Liver (tissue), 3 donors: ENCODE data around the gene SHISA4.

Experiments used
- FOXA2 ChIP-seq: IDR thresholded peaks from 2 replicates; pipeline ENCODE4 v1.6.1; 2016; ENCODE audit warnings: antibody characterized with exemption
- REST ChIP-seq: IDR thresholded peaks from 2 replicates; pipeline ENCODE4 v1.6.1; 2016; ENCODE audit warnings: antibody characterized with exemption, mild to moderate bottlenecking
- TAF1 ChIP-seq: conservative IDR thresholded peaks from 2 replicates; pipeline ENCODE4 v1.6.1; 2016; ENCODE audit warnings: antibody characterized with exemption, mild to moderate bottlenecking
- TF ChIP-seq, protein P1 (sequence below): fragments of 150-350 bp; IDR thresholded peaks from 2 replicates; pipeline ENCODE4 v1.5.1; 2017; ENCODE audit warnings: improper control_type of control experiment, low read depth, low read length; ENCODE audit not compliant: missing input control
- TF ChIP-seq, protein P2 (sequence below): IDR thresholded peaks from 2 replicates; pipeline ENCODE4 v1.6.1; 2016; ENCODE audit warnings: antibody characterized with exemption
- donor health status: healthy.
- donor health status: healthy.

DNA sequence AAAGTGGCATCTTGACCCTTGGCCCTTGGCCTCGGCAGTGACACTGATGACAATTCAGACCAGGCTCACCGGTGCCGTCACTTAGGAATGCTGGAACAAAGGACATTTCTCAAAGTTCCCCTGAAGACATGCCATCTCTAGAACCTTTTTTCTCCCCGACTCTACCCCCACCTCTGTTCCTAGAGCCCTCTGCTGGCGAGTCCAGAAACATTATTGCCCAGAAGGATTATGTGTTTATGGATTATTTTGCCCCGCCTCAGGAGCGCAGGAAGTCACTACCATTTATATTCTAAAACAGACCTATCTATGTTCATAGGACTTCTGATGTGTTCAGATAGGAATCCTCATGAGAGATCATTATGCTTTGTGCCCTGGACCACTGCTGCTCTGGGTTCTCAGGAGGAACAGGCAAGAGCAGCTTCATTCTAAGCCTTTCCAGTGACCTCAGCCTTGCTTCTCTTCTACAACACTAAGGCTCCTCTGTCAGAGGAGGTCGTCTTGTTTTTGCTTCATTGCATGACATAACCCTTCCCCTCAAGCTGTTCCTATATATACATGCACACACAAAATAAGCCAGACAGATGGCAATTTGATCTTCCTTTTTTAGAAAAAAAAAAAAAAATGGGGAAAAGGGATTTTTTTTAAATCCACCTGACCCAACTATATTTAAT lies 12.4 kb upstream of the SHISA4 start:
- TF ChIP-seq, protein P1, sequence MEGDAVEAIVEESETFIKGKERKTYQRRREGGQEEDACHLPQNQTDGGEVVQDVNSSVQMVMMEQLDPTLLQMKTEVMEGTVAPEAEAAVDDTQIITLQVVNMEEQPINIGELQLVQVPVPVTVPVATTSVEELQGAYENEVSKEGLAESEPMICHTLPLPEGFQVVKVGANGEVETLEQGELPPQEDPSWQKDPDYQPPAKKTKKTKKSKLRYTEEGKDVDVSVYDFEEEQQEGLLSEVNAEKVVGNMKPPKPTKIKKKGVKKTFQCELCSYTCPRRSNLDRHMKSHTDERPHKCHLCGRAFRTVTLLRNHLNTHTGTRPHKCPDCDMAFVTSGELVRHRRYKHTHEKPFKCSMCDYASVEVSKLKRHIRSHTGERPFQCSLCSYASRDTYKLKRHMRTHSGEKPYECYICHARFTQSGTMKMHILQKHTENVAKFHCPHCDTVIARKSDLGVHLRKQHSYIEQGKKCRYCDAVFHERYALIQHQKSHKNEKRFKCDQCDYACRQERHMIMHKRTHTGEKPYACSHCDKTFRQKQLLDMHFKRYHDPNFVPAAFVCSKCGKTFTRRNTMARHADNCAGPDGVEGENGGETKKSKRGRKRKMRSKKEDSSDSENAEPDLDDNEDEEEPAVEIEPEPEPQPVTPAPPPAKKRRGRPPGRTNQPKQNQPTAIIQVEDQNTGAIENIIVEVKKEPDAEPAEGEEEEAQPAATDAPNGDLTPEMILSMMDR: peak; percentile 27
- TF ChIP-seq FOXA2 (no peak), REST (no peak), TAF1 (no peak)
- TF ChIP-seq, protein P2, sequence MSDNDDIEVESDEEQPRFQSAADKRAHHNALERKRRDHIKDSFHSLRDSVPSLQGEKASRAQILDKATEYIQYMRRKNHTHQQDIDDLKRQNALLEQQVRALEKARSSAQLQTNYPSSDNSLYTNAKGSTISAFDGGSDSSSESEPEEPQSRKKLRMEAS: no peak
